OCI-LY3 (cell line): ENCODE measurements around the gene SNED1.

Source experiments
- H2AFZ ChIP-seq: fragments of 200-600, 300-600 bp; shearing (Covaris generic); 2 replicates; pipeline ENCODE4 v1.6.0; 2014; ENCODE audit warnings: antibody characterized with exemption, low read depth, low read length
- H3K27ac ChIP-seq: fragments of 200-600, 300-600 bp; sonication (generic); 2 replicates; pipeline ENCODE4 v1.5.1; 2014; ENCODE audit warnings: mild to moderate bottlenecking, low read length, moderate library complexity, mixed read lengths
- H3K27me3 ChIP-seq: fragments of 200-600, 300-600 bp; sonication (generic); 2 replicates; pipeline ENCODE4 v1.6.1; 2014; ENCODE audit warnings: low read depth, low read length, mixed read lengths
- H3K36me3 ChIP-seq: fragments of 200-600, 300-600 bp; sonication (generic); replicated peaks from 2 replicates; pipeline ENCODE3; 2014; ENCODE audit warnings: low read depth, low read length, mixed read lengths
- H3K4me1 ChIP-seq: fragments of 300-600, 200-600 bp; sonication (generic); 2 replicates; pipeline ENCODE4 v1.6.1; 2014; ENCODE audit warnings: low read length, mixed read lengths
- H3K4me2 ChIP-seq: fragments of 200-600, 300-600 bp; sonication (generic); 2 replicates; pipeline ENCODE4 v1.6.1; 2014; ENCODE audit warnings: low read length, mixed read lengths
- H3K4me3 ChIP-seq: fragments of 300-600, 200-600 bp; sonication (generic); 2 replicates; pipeline ENCODE4 v1.5.1; 2014; ENCODE audit warnings: antibody characterized with exemption, mild to moderate bottlenecking, low read length, moderate library complexity
- H3K79me2 ChIP-seq: fragments of 300-600, 200-600 bp; shearing (Covaris generic); 2 replicates; pipeline ENCODE4 v1.6.1; 2014; ENCODE audit warnings: mild to moderate bottlenecking, low read length, mixed read lengths
- H3K9ac ChIP-seq: fragments of 300-600, 200-600 bp; shearing (Covaris generic); 2 replicates; pipeline ENCODE4 v1.6.0; 2014; ENCODE audit warnings: mild to moderate bottlenecking, low read length, moderate library complexity
- H3K9me3 ChIP-seq: fragments of 200-600, 300-600 bp; shearing (Covaris generic); 2 replicates; pipeline ENCODE4 v1.6.1; 2014; ENCODE audit warnings: low read length, mixed read lengths; ENCODE audit not compliant: insufficient read depth
- H4K20me1 ChIP-seq: fragments of 200-600, 300-600 bp; sonication (generic); 2 replicates; pipeline ENCODE4 v1.6.1; 2016; ENCODE audit warnings: low read length, mixed read lengths; ENCODE audit not compliant: insufficient read depth
- EZH2phosphoT487 ChIP-seq: fragments of 200-600 bp; shearing (Covaris generic); IDR thresholded peaks from 2 replicates; pipeline ENCODE4 v1.6.1; 2018; ENCODE audit warnings: antibody characterized with exemption, mixed run types, low read depth
- TF ChIP-seq, protein P1 (sequence below): fragments of 200-600, 300-600 bp; sonication (generic); IDR thresholded peaks from 2 replicates; pipeline ENCODE4 v1.5.1; 2014; ENCODE audit warnings: antibody characterized with exemption, low read length, low read depth

The SNED1 gene

DNA sequence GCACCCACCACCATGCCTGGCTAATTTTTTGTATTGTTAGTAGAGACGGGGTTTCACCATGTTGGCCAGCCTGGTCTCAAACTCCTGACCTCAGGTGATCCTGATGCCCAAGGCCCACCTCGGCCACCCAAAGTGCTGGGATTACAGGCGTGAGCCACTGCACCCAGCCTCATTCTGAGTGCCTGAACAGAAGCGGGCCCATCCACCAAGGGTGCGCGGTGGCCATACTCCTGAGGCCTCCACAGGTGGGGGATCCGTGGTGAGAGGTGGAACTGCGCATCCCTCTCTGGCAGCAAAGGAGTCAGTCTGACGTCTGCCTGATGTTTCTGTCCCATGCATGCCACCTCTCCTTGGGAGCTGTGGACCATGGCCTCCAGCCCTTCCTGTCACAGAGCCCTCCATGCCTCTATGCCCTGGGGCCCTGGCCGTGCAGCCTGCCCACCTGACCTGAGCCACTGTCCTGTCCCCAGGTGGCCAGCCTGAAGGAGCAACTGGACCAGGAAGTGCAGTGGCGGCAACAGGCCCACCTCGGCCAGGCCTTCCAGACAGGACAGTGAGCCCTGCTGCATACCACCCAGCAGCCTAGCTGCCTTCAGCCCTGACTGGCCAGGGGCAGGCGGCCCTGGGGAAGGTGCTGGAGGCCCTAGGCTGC, 7.6 kb upstream of the SNED1 start:
- H3K27me3 ChIP-seq: no peaks in the 10 kb centered on the region
- H2AFZ ChIP-seq: no peak overlapping the region
- no peak overlapping the region for H3K4me3 ChIP-seq
- peaks cover 6% of the 10 kb centered on the region for H3K4me1 ChIP-seq
- H4K20me1 ChIP-seq: no peaks in the 10 kb centered on the region
- H3K9ac ChIP-seq: no peak overlapping the region
- H3K27ac ChIP-seq: no peak overlapping the region
- H3K4me2 ChIP-seq: no peak overlapping the region
- no peak for TF ChIP-seq EZH2phosphoT487
- TF ChIP-seq, protein P1, sequence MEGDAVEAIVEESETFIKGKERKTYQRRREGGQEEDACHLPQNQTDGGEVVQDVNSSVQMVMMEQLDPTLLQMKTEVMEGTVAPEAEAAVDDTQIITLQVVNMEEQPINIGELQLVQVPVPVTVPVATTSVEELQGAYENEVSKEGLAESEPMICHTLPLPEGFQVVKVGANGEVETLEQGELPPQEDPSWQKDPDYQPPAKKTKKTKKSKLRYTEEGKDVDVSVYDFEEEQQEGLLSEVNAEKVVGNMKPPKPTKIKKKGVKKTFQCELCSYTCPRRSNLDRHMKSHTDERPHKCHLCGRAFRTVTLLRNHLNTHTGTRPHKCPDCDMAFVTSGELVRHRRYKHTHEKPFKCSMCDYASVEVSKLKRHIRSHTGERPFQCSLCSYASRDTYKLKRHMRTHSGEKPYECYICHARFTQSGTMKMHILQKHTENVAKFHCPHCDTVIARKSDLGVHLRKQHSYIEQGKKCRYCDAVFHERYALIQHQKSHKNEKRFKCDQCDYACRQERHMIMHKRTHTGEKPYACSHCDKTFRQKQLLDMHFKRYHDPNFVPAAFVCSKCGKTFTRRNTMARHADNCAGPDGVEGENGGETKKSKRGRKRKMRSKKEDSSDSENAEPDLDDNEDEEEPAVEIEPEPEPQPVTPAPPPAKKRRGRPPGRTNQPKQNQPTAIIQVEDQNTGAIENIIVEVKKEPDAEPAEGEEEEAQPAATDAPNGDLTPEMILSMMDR: no peak
- no peaks in the 10 kb centered on the region for H3K79me2 ChIP-seq
- H3K36me3 ChIP-seq: no peaks in the 10 kb centered on the region
- no peaks in the 10 kb centered on the region for H3K9me3 ChIP-seq

GRCh38 chr2:240991378-240992263, 6.8 kb upstream of the SNED1 start:
- Histone ChIP-seq H3K9ac (no peak overlapping the region), H3K4me3 (no peak overlapping the region), H3K4me2 (no peak overlapping the region), H4K20me1 (no peaks in the 10 kb centered on the region), H3K36me3 (no peaks in the 10 kb centered on the region), H3K4me1 (peaks cover 6% of the 10 kb centered on the region), H3K79me2 (no peaks in the 10 kb centered on the region), H2AFZ (no peak overlapping the region), H3K27me3 (no peaks in the 10 kb centered on the region), H3K9me3 (no peaks in the 10 kb centered on the region), H3K27ac (no peak overlapping the region)
- TF ChIP-seq, protein P1: no peak
- no peak for TF ChIP-seq EZH2phosphoT487

GRCh38 chr2:240992572-240993291, 5.7 kb upstream of the SNED1 start:
- no peaks in the 10 kb centered on the region for H4K20me1 ChIP-seq
- no peak overlapping the region for H3K9ac ChIP-seq
- no peak overlapping the region for H3K4me3 ChIP-seq
- H3K4me1 ChIP-seq: no peaks in the 10 kb centered on the region
- H3K27me3 ChIP-seq: no peaks in the 10 kb centered on the region
- no peaks in the 10 kb centered on the region for H3K36me3 ChIP-seq
- no peaks in the 10 kb centered on the region for H3K9me3 ChIP-seq
- TF ChIP-seq, protein P1: no peak
- no peak for TF ChIP-seq EZH2phosphoT487
- H3K27ac ChIP-seq: no peak overlapping the region
- no peaks in the 10 kb centered on the region for H3K79me2 ChIP-seq
- no peak overlapping the region for H2AFZ ChIP-seq
- H3K4me2 ChIP-seq: no peak overlapping the region
